GM21786 (cell line): ENCODE measurements around the gene PCNX4.

ENCODE experiments used
- ATAC-seq: cut with Tn5 transposase; IDR thresholded peaks from one replicate; pipeline ENCODE4 v1.9.1; 2021; ENCODE audit not compliant: unreplicated experiment

The PCNX4 gene

DNA sequence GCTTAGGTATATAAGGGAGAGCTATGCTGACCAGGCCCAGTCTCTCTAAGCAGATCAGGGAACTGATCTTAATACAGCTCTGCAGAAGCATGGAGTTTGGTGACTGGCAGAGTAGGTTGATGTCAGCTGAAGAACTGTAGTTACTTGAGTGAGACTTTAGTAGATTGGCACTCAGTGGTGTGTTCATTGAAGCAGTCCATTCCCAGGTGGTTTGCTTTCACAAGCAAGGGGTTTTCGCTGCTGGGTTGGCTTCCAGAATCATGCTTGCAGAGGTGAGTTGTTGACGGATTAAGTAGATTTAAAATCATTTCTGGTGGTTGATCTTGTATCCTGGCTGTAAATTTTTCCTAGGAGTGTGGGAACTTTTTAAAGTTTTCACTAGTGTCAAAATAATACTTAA, 80.0 kb downstream of the PCNX4 start:
- no peak for ATAC-seq

DNA sequence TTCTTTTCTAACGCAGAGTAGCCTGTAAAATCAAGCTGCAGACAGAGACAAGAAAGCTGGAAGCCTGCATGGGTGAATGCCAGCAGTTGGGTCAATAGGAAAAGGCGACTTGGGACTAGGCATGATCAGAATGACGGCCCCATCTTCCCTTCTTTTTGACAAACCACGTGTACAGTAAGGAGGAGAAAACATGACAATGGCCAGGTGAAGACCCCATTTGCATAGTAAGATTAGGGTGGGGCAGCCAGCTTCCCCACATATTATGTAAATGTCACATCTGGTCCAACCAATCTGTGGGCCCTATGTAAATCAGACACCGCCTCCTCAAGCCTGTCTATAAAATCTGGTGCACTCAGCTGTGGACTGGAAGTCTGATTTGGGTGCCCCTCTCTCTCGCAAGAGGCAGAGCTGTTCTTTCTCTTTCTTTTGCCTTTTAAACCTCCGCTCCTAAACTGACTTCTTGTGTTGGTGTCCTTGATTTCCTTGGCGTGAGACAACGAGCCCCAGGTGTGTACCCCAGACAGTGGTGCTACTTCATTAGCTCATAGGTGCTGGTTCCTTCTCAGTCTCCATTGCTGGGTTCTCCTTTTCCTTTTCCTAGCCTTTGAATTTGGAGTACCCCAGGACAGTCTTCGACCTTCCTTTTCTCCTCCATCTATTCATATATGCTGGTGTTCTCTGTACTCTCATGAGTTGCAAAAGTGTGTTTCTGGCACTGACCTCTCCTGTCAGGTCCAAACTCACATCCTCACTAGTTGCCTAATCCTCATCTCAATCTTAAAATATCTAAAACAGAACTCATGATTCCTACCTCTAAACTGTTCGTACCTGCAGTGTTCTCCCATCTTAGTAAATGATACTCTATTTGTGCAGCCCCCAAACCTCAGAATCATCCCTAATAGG, 82.9 kb downstream of the PCNX4 start:
- no peak for ATAC-seq

DNA sequence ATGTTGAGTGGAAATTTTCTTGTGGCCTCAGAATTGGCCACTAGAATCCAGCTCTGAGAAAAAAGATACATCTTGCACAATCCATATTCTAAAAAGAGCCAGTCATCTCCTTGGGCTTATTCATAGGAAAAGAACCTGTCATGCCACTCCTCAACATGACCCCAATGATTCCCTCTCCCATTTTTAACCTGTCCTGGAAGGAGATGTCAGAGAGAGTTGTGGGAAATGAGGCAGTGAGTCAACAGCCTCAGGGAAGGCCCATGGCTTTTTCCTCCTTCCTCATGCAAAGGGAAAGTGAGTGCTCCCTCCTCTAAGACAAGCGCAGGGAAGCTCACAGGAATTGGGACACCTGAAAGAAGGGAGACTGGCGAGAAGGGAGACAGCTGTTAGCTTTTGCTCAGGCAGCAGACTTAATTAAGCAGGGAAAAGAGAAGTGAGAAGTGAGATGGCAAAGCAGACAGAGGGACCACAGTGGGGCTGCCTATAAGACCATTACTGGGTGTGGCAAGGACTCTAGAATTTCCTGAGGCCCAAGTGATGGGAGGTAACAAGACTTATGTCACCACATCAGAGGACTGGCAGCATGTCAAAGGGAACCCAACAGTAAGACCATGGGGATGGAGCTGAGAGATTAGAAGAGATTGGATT, 83.7 kb downstream of the PCNX4 start:
- ATAC-seq, result no peak

DNA sequence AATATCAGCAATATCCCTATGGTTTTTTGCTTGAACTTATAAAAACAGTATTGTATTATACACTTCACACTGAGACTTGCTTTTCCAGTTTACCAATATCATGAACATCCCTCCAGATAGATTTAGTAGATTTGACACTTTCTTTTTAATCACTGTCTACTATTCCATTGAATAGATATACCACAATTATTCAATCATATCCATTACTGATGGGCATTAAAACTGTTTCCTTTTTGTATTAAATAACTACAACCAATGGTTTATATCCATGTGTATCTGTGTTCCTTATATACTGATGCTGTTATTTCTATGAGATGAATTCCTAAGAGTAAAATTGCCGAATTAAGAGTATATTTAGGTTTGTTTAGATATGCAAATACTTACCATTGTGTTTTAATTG, 86.4 kb downstream of the PCNX4 start:
- ATAC-seq, result no peak

DNA sequence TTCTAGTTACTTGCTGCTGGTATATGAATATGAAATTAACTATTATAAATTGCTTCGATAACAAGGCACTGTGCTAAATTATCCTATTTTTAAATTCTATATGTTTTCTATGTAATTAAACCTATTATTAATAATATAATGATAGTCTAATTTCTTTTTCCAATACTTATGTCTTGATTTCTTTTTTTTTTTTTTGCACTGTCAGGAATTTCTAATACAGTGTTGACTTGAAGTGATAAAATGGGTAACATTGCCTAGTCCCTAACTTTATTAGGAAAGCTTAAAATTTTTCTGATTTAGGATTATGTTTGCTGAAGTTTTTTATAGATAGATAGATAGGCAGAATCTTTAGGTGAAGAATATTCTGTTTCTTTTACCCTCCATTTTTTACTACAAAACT, 87.1 kb downstream of the PCNX4 start:
- ATAC-seq, result no peak

DNA sequence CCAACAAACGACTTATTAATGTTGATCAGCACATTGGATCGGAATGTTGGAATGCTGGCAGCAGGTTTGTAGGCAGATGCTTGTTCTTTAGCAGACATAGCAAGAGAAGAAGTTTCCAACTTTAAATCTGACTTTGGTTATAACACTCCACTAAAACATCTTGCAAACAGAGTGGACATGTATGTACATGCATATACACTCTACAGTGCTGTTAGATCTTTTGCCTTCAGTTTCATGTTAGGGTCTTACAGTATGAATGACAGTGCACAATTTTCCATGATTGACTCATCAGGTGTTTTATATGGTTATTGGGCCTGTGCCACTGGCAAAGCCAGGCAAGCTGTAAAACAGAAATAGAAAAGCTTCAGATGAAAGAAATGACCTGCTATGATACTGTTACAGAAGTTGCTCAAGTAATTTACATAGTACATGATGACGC, 87.7 kb downstream of the PCNX4 start:
- ATAC-seq, result no peak

DNA sequence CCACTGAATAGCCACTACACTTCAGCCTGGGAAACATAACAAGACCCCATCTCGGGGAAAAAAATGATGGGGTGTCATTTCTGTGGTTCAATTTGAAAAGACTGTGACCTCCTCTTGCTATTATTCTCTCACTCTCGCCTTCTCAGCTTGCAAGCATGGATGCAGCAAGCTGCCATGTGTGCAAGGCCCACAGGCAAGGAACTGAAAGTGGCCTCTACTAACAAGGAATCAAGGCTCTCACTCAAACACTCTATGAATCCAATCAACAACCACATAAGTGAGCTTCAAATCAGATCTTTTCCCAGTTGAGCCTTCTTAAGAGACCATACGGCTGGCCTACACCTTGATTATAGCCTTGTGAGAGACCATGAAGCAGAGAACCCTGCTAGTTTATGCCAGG, 91.4 kb downstream of the PCNX4 start:
- ATAC-seq, result peak; percentile 27

DNA sequence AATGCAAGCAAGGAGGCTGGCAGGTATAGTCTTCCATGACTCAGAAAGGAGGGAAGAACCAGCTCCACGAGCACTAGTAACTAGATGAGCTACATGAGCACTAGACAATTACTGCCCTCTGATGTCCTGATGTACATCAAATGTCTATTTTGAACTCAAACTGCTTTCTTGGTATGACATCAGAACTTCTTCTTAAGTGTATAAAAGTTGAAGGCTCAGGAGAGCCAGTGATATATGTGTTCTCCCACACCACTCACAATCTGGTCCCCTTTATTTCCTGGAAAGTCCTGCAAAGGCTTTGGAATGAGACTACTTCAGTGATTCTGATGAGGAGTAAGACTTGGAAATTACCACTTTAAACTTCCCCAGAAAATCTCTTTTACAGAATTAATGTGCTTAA, 92.0 kb downstream of the PCNX4 start:
- ATAC-seq, result peak; percentile 49

DNA sequence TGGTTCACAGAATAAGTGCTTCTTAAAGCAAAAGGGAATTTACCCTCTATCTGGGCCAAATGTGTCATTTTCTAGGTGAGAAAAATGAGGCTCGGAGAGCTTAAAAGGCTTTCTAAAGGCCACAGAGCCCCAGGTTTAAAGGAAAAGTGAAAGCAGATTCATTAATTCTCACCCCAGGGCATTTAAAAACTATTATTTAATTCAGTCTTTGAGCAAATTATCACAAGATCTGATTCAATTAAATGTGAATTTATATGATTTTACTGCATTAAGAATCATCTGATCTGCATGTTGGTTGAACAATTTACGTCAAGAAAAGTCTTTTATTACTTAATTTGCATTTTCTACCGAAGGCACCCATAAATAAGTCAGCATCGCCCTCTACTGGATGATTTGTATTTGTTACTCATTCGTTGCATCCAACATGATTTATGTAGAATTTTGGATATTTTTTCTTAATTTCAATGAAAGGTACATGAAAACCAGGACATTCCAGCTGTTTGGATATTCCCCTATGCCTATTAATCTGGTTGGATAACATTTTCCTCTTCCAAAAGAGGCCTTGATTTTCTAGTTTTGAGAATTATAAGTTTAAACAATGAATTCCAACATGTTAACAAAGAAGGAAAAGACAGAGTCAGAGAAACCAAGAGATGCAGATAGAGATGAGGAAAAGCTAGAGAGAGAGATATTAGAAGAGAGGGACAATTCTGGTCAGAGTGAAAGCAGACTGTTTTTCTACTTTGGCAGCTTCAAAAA, 92.6 kb downstream of the PCNX4 start:
- ATAC-seq, result peak; percentile 42

DNA sequence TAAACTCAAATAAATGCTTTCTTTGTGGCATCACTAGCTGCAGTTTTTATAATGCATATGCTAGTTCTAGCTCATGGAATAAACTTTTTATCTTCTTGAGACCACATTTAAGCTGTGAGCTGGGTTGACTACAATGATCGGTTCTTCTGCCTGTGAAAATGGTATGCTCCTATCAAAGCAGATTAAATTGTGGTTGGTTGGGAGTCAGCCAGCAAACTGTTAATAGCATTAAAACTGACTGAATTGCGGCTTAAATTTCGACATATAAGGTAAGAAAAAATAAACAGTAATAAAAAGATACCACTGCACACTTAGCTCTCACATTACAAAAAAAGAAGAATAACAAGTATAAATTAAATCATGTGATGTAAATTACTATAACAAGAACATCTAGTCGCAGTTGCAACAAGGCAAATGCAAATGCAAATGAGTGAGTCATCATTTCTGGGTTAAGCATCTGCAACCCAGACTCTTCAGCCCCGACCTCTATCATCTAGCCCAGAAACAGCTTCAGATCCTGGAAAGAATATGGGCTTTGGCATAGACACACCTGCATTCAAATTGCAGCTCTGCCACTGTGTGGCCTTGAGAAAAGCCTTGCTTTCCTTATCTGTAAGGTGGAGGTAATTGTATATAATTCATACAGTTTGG, 93.3 kb downstream of the PCNX4 start:
- no peak for ATAC-seq

DNA sequence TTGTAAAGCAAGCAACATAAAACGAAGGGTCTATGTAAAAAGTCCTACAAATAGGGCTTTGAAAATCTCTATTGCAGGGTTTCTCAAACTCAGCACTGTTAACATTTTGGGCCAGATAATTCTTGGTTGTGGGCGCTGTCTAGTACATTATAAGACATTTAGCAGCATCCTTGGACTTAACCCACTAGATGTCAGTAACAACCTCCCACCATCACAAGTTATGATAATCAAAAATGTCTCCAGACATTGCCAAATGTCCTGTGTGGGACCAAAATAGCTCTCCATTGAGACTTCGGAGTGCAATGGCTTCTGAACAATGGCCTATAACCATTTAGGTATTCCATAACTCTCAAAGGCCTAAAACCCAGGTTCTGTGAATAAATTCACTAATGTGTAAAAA, 96.4 kb downstream of the PCNX4 start:
- ATAC-seq, result no peak

DNA sequence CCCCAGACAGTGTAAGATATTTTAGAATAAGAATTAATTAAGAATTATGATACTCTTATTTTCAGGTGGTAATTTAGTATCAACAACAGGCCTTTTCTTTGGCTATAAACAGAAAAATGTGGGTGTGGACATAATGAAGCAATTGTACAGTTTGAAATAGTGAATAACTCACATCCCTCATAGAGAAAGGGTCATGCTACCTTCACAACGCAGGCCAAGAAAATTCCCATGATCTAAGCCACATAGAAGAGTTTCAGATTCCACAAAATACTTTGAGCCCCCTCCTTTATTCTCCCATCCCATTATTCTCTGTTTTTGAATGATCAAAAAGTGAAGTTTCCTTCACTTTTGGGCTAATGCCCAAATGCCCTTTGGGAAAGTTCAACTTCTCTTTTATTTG, 97.0 kb downstream of the PCNX4 start:
- ATAC-seq, result no peak

DNA sequence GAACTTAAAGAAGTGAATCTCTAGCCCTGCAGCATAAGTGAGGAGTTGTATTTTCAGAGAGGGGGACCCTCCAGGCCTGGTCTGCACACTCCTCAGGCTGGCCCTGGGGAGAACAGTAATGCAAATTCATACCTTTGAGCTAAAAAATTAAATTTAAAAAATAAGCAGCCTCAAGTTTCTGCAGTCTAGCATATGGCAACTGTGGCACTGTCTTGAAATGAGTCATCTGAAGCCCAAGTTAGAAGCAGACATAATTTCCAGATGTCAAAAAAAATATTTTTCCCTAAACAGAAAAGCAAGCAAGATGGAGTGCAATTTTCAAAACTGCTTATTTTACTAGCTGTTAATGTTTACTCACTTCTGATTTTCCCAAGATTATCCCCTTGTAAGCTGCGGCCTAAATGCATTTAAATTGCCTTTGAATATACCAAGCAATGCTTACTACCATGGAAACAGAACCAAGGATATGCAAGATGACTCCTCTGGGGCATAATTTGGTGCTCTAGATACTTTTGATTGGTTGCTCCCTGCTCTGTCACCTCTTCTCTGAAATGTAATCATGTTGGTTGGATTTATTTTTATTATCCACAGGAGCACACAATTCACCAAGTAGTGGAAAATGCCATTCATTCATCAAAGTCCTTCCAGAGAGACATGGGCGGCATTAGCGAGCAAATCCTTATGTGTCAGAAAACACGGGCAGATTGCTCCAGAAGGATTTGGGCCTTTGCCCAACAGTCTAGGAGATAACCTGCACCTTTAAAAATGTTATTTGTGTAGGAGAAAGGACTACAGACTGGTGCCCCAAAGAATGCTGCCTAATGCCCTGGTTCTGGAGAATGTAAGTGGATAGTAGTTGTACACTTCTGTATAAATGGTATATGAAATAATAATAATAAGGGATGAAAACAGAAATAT, 98.5 kb downstream of the PCNX4 start:
- peak; percentile 63 for ATAC-seq

DNA sequence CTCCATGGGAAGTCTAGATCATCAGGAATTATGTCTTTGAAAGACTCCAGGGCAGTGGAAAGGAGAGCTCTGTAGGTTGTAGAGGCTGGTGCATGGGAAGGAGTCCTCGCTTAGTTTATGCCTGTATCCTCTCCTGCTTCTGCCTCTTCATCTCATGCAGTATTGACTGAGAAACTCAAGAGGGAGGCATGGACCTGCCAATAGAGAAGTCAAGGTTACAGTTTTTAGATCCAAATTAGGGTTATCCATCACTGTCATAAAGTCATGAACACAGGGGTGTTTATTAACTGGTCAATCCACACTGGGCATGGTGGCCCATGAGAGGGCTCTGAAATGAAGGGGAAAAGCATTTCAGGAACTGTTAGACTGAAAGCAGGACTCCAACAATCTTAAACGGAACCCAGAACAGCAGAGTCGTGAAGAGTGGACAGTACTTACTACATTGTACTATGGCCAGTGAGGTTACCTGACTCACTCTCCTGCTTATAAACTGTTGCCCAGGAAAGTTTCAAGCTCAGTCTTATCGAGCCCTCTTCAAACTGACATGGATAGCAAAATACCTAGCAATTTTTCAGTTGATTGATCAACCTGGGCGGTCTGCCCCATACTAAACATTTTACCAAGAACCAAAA, 103.6 kb downstream of the PCNX4 start:
- peak; percentile 56 for ATAC-seq

DNA sequence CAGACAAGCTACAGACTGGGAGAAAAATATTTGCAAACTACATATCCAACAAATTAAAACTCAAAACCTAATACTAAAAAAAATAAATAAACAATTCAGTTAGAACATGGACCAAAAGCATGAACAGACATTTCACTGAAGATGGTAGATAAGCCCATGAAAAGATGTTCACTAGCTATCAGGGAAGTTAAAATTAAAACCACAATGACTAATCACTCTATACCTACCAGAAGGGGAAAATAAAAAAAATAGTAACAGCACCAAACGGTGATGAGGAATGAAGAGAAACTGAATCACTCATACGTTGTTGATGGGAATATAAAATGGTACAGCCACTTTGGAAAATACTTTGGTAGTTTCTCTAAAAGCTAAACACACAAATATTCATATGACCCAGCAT, 104.6 kb downstream of the PCNX4 start:
- no peak for ATAC-seq

DNA sequence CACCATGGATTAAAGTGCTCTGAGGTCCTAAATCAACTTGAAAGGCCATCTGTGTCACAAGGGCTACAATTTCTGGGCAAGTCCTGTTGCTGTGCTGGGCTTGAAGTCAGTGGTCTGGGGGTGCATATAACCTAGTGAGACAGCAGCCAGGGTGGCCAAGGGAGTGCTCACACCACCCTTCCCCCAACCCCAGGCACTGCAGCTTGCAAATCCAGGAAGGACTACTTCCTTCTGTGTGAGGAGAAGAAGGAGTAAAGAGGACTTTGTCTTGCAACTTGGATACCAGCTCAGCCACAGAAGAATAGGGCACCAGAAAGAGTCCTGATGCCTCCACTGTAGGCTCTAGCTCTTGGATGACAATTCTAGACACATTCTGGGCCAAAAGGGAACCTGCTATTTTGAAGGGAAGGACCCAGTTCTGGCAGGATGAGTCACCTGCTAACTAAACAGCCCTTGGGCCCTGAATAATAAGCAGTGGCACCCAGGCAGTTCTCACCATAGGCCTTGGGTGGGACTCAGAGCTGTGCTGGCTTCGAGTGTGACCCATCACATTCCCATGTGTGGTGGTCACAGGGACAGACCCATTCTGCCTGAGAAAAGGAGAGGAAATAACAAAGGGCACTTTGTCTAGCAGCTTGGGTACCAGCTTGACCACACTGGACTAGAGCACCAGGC, 106.0 kb downstream of the PCNX4 start:
- ATAC-seq, result no peak

DNA sequence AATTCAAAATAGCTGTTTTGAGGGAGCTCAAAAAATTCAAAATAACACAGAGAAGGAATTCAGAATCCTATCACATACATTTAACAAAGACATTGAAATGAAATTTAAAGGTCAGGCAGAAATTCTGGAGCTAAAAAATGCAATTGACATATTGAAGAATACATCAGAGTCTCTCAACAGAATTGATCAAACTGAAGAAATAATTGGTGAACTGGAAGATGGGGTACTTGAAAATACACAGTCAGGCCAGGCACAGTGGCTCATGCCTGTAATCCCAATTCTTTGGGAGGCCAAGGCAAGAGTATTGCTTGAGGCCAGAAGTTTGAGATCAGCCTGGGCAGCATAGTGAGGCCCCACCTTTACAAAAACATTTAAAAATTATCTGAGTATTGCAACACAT, 107.6 kb downstream of the PCNX4 start:
- no peak for ATAC-seq

DNA sequence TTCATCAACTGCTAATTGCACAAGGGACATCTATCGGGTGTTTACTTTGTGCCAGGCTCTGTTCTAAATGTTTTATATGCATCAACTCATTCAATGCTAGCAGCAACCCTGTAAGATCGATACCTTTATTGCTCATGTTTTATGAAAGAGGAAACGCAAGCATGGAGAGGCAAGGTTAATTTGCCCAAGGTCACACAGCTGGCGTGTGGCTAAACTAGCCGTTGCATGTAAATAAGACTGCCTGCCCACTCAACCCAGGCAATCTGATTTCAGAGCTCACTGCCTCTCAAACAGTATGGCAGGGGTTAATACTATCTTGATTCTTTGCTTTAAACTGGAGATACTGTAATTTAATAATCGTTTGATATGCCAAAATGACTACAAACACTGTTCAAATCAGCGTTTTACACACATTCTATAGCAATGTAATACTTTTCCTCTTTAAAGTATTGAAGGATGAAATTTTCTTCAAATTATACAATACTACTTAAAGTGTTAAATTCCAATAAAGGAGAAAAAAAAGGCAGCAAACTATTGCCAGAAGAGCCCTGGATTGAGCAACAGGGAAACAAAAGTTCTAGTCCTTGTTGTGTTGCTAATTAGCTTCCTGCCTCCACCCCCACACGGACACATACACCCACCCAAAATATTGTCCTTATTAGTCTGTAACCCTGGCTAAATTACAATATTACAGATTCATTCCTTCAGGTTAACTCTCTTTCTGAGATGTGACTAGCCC, 112.5 kb downstream of the PCNX4 start:
- ATAC-seq, result peak; percentile 78
